Caco-2 (cell line): ENCODE data around the gene LMO2. TPM values are rescaled to one million over a fixed set of nuclear protein-coding genes. Genes with fewer than 3 reads are reported as not detected.

Source experiments
- BruUV-seq: library from RNA; stranded (reverse); fragments of 400-500 nt; replicated peaks from 2 replicates; lab custom pipeline; 2021; lab: Mats Ljungman, UMichigan
- CTCF ChIA-PET: fragments of 300-600 bp; sonication (Branson Sonifier 250); formaldehyde crosslinking; loops from one replicate; lab custom pipeline; 2022; ENCODE audit warnings: antibody characterized with exemption; lab: Charles Lee
- POLR2A ChIA-PET: fragments of 300-600 bp; sonication (Branson Sonifier 250); formaldehyde crosslinking; loops from one replicate; lab custom pipeline; 2022; ENCODE audit warnings: antibody characterized with exemption; lab: Charles Lee
- DNase-seq, 2 experiments: peaks; one replicate each; pipeline versions ENCODE4 v3.0.0 to v3.0.0-alpha.2; 2020 to 2022
- H3K27me3 ChIP-seq: replicated peaks from 2 replicates; pipeline ENCODE4 v1.6.0; 2011; ENCODE audit warnings: low read length; ENCODE audit not compliant: control insufficient read depth, insufficient read depth
- H3K36me3 ChIP-seq: 2 replicates; pipeline ENCODE4 v1.5.1; 2011; ENCODE audit warnings: low read length; ENCODE audit not compliant: control insufficient read depth, insufficient read depth
- H3K4me1 ChIP-seq: fragments of 250-450 bp; sonication (Bioruptor Pico); 2 replicates; pipeline ENCODE4 v1.5.1; 2020; ENCODE audit warnings: mild to moderate bottlenecking
- H3K4me3 ChIP-seq: 2 replicates; pipeline ENCODE4 v1.5.1; 2011; ENCODE audit warnings: low read depth, mild to moderate bottlenecking, control low read depth, low read length
- H3K9me3 ChIP-seq: fragments of 250-450 bp; sonication (Bioruptor Pico); 2 replicates; pipeline ENCODE4 v1.5.1; 2020; ENCODE audit warnings: mild to moderate bottlenecking, moderate library complexity
- H3K27ac Mint-ChIP-seq: one replicate; pipeline ENCODE4 v1.8.0; 2022; ENCODE audit warnings: mixed read lengths; ENCODE audit not compliant: unreplicated experiment
- H3K27me3 Mint-ChIP-seq: one replicate; pipeline ENCODE4 v1.8.0; 2022; ENCODE audit warnings: mixed read lengths; ENCODE audit not compliant: insufficient read depth, unreplicated experiment
- H3K36me3 Mint-ChIP-seq: one replicate; pipeline ENCODE4 v1.8.0; 2022; ENCODE audit warnings: mild to moderate bottlenecking, mixed read lengths; ENCODE audit not compliant: insufficient read depth, unreplicated experiment
- H3K4me1 Mint-ChIP-seq: one replicate; pipeline ENCODE4 v1.8.0; 2022; ENCODE audit warnings: low read depth, mixed read lengths; ENCODE audit not compliant: unreplicated experiment
- H3K4me3 Mint-ChIP-seq: one replicate; pipeline ENCODE4 v1.8.0; 2022; ENCODE audit warnings: mild to moderate bottlenecking, moderate library complexity, mixed read lengths; ENCODE audit not compliant: unreplicated experiment
- H3K9me3 Mint-ChIP-seq: one replicate; pipeline ENCODE4 v1.8.0; 2022; ENCODE audit warnings: mixed read lengths; ENCODE audit not compliant: unreplicated experiment
- intact Hi-C: fragments of 100-400 bp; cut with micrococcal nuclease; formaldehyde crosslinking; loops from one replicate; pipeline ENCODE4 v1.10.0; 2022; ENCODE audit not compliant: unreplicated experiment
- total RNA-seq: library from RNA; stranded (reverse); gene quantifications from 2 replicates; pipeline ENCODE4 v1.2.3, GENCODE V29; 2022
- TF ChIP-seq, protein P1 (sequence below), 2 experiments: fragments of 200-600 bp in 1 of 2; IDR thresholded peaks; 1 replicate in 1 of 2; 2 replicates in 1 of 2; pipeline versions ENCODE4 v1.5.1 to v1.8.0; 2011 to 2022; ENCODE audit warnings: antibody characterized with exemption in 1 of 2, control low read depth in 1 of 2, inconsistent platforms in 1 of 2, low read depth in 1 of 2, low read length in 1 of 2, mild to moderate bottlenecking in 1 of 2, moderate library complexity in 1 of 2; ENCODE audit not compliant: insufficient read depth in 1 of 2, severe bottlenecking in 1 of 2, unreplicated experiment in 1 of 2

LMO2 gene
- total RNA-seq, 1 experiment from 2014 or later = 0.29 TPM

DNA sequence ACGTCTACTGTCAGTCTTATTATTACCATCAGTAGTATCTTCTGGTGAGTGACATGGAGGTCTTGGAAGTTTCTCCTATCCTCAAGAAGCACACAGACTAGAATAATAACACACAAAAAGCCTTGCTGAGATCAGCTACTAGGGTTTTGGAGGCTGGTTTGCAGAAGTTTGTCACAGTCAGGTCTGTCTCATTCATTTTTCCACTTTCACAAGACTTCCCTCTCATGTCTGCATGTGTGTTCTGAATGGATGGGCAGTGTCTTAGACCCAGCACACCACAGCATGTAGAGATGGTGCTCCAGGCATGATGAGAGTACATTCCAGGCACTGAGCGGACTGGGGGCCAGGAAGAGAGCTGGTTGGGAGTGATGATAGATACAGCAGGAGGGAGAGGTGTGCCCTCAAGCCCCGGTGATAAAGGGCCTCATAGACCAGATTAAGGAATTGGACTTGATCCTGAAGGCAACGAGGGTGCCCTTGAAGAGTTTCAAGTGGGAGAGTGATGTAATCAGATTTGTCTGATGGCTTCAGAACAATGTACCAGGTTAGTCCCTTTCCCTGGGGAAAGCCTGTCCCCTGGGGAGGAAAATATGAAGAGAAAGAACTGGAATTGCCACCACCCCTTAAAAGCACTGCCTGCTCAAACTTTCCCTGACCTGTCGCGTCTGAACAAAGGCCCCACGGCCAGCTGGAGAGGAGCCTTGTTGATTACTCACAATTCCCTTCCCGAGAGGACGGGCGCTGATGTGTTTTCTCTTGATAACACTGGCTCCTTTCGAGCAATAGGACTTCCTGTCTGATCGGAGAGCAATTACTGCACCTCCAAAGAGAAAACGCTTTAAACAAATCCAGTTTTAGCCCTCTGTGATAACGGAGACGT lies 45.1 kb upstream of the LMO2 start:
- BruUV-seq = no TSS peak
- H3K4me3 ChIP-seq = no peak overlapping the region
- Mint-ChIP-seq H3K27me3 (no peaks in the 10 kb centered on the region), H3K4me1 (peaks cover 6% of the 10 kb centered on the region), H3K27ac (no peak overlapping the region), H3K9me3 (peaks cover 10% of the 10 kb centered on the region), H3K36me3 (no peaks in the 10 kb centered on the region), H3K4me3 (no peak overlapping the region)
- H3K9me3 ChIP-seq = peaks cover 5% of the 10 kb centered on the region; the same call in 1 of the 2 replicates
- H3K4me1 ChIP-seq = no peaks in the 10 kb centered on the region
- POLR2A ChIA-PET = no interaction called here
- TF ChIP-seq, protein P1, sequence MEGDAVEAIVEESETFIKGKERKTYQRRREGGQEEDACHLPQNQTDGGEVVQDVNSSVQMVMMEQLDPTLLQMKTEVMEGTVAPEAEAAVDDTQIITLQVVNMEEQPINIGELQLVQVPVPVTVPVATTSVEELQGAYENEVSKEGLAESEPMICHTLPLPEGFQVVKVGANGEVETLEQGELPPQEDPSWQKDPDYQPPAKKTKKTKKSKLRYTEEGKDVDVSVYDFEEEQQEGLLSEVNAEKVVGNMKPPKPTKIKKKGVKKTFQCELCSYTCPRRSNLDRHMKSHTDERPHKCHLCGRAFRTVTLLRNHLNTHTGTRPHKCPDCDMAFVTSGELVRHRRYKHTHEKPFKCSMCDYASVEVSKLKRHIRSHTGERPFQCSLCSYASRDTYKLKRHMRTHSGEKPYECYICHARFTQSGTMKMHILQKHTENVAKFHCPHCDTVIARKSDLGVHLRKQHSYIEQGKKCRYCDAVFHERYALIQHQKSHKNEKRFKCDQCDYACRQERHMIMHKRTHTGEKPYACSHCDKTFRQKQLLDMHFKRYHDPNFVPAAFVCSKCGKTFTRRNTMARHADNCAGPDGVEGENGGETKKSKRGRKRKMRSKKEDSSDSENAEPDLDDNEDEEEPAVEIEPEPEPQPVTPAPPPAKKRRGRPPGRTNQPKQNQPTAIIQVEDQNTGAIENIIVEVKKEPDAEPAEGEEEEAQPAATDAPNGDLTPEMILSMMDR (IDR thresholded peaks at IDR 0.05; ENCODE audit: insufficient read depth in 1 of 2, low read depth in 1 of 2, low read length in 1 of 2, severe bottlenecking in 1 of 2, unreplicated experiment in 1 of 2) = no peak
- intact Hi-C loops = no loop called here
- no peaks in the 10 kb centered on the region for H3K36me3 ChIP-seq
- CTCF ChIA-PET = interaction anchor here (0.5 kb wide), 1 partner anchor 42 kb away, joined by 5 read pairs; no protein-coding TSS in a partner anchor
- no peaks in the 10 kb centered on the region; the same call in 1 of the 2 replicates for H3K27me3 ChIP-seq
- DNase-seq = peak in 1 of 2 experiments; percentile 8

DNA sequence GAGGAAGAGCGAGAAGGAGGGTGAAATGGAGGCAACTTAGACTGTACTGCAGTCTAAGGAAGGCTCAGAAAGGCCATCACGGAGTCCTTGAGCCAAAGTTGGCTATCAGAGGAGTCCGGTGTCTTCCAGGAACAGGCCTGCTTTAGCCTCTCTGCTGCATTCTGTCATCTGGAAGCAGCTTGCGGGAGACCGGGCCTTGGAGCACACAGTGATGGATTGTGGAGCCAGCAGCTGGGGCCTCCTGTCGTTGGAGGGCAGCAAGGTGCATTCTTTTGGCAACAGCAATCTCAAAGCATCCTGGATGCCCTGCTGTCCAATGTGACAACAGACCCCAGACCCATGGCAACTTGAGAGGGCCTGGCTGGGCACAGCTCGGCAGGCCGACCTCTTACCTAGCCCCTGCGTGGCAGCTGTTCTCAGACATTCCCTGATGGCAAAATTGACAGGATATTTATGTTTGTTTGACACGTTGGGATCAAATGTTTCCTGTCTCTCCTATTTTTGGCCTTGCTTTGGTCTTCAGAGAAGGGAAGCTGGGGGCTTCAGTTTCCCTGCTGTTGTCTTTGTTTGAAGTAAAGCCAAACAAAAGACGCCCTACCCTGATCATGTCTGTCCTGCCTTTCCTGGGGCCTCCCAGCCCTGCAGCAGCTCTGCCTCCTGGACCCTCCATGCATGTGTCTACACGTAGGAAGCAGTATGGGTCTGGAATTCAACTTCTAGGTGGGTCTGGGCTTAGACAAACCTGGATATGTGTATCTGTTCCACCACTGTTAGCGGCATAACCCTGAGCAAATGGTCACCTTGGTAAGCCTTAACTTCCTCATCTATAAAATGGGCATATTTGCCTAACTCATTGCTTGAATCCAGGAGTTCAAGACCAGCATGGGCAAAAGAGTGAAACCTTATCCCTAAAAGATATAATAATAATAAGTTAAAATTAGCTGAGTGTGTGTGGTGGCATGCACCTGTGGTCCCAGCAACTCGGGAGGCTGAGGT lies 43.9 kb upstream of the LMO2 start:
- peaks cover 22% of the 10 kb centered on the region for H3K9me3 Mint-ChIP-seq
- Histone ChIP-seq H3K9me3 (peaks cover 13% of the 10 kb centered on the region), H3K36me3 (no peaks in the 10 kb centered on the region), H3K4me3 (no peak overlapping the region), H3K4me1 (no peaks in the 10 kb centered on the region), H3K27me3 (no peaks in the 10 kb centered on the region; the same call in 1 of the 2 replicates)
- no TSS peak for BruUV-seq
- intact Hi-C loops = no loop called here
- H3K4me1 Mint-ChIP-seq = peaks cover 6% of the 10 kb centered on the region
- DNase-seq = no peak
- no peaks in the 10 kb centered on the region for H3K36me3 Mint-ChIP-seq
- TF ChIP-seq, protein P1 (IDR thresholded peaks at IDR 0.05; ENCODE audit: insufficient read depth in 1 of 2, low read depth in 1 of 2, low read length in 1 of 2, severe bottlenecking in 1 of 2, unreplicated experiment in 1 of 2) = no peak
- no peak overlapping the region for H3K4me3 Mint-ChIP-seq
- no peaks in the 10 kb centered on the region for H3K27me3 Mint-ChIP-seq
- H3K27ac Mint-ChIP-seq = no peak overlapping the region
- ChIA-PET POLR2A (no interaction called here), CTCF (interaction anchor here (0.5 kb wide), 1 partner anchor 23 kb away, joined by 4 read pairs; no protein-coding TSS in a partner anchor)

DNA sequence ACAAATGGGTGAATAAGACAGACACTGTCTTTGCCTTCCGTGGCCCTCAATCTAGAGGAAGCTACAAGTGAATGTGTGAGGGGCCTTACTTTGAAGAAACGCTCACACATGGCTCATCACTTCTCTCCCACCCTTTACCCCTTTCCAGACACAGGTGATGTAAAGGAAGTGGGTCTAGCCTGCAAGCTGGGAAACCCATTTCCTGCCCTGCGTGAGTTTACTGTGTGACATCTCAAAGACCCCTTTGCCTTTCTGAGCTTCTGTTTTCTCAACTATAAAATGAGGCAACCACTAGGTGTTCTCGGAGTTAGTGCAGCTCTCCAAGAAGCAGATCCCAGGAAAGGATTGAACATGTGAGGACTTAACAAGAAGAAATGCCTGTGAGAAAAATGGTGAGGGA lies 43.1 kb upstream of the LMO2 start:
- no peaks in the 10 kb centered on the region for H3K36me3 ChIP-seq
- peaks cover 6% of the 10 kb centered on the region for H3K4me1 Mint-ChIP-seq
- no TSS peak for BruUV-seq
- ChIA-PET POLR2A (no interaction called here), CTCF (no interaction called here)
- H3K4me3 Mint-ChIP-seq = no peak overlapping the region
- intact Hi-C loops = no loop called here
- no peaks in the 10 kb centered on the region for H3K27me3 Mint-ChIP-seq
- H3K4me3 ChIP-seq = no peak overlapping the region
- no peaks in the 10 kb centered on the region for H3K4me1 ChIP-seq
- DNase-seq = no peak
- no peaks in the 10 kb centered on the region; the same call in 1 of the 2 replicates for H3K27me3 ChIP-seq
- peaks cover 23% of the 10 kb centered on the region for H3K9me3 Mint-ChIP-seq
- peaks cover 13% of the 10 kb centered on the region for H3K9me3 ChIP-seq
- H3K36me3 Mint-ChIP-seq = no peaks in the 10 kb centered on the region
- H3K27ac Mint-ChIP-seq = no peak overlapping the region
- TF ChIP-seq, protein P1 (IDR thresholded peaks at IDR 0.05; ENCODE audit: insufficient read depth in 1 of 2, low read depth in 1 of 2, low read length in 1 of 2, severe bottlenecking in 1 of 2, unreplicated experiment in 1 of 2) = no peak
